HepG2 (cell line): ENCODE measurements around the gene MATK. TPM values are rescaled to one million over a fixed set of nuclear protein-coding genes. Genes with fewer than 3 reads are reported as not detected.

Experiments
- ATAC-seq: fragments of 200-7000 bp; cut with Tn5 transposase; 3 replicates; pipeline ENCODE4 v1.9.1; 2020; ENCODE audit warnings: mild to moderate bottlenecking, moderate library complexity
- BruUV-seq: library from RNA; stranded (reverse); fragments of 400-500 nt; replicated peaks from 2 replicates; lab custom pipeline; 2021; lab: Mats Ljungman, UMichigan
- CTCF ChIA-PET: fragments of 300-600 bp; formaldehyde crosslinking; extraction: SDS; loops from one replicate; lab custom pipeline; 2021; ENCODE audit warnings: low total read pairs, inconsistent platforms, low intra/inter-chr PET ratio; lab: Yijun Ruan, JAX
- POLR2A ChIA-PET: fragments of 350-600 bp; sonication (Branson Sonifier 250); formaldehyde crosslinking; loops from one replicate; lab custom pipeline; 2020; ENCODE audit warnings: antibody characterized with exemption, inconsistent platforms; lab: Yijun Ruan, JAX
- DNase-seq: peaks from one replicate; pipeline ENCODE4 v3.0.0-alpha.2; 2015; ENCODE audit warnings: low spot score
- FAIRE-seq: peaks from 3 replicates; lab custom pipeline; 2011; peaks lifted over from hg19 to GRCh38; lab: Jason Lieb, UNC
- H2AFZ ChIP-seq: one replicate; pipeline ENCODE4 v1.6.1; 2011; ENCODE audit warnings: low read length, inconsistent platforms
- H3K27ac ChIP-seq: fragments of 300-600 bp; 3 replicates; pipeline ENCODE4 v1.8.0; 2011; ENCODE audit warnings: mixed run types, mild to moderate bottlenecking, mixed read lengths, low read length, inconsistent platforms; ENCODE audit not compliant: insufficient read depth; ENCODE audit errors: extremely low read length
- H3K27me3 ChIP-seq, 2 experiments: fragments of 200-600 bp in 1 of 2; 2 replicates in 1 of 2; 3 replicates in 1 of 2; pipeline versions ENCODE4 v1.6.0 to v1.8.0; 2011; ENCODE audit warnings: low read length in 2 of 2, mild to moderate bottlenecking in 2 of 2, moderate library complexity in 2 of 2, inconsistent platforms in 1 of 2; ENCODE audit not compliant: insufficient read depth in 2 of 2, control insufficient read depth in 1 of 2
- H3K36me3 ChIP-seq, 2 experiments: fragments of 200-600 bp in 1 of 2; replicated peaks in 1 of 2; 2 replicates in 1 of 2; 3 replicates in 1 of 2; pipeline versions ENCODE4 v1.5.1 to v1.8.0; 2011; ENCODE audit warnings: low read length in 2 of 2, inconsistent platforms in 1 of 2; ENCODE audit not compliant: insufficient read depth in 2 of 2, control insufficient read depth in 1 of 2
- H3K4me1 ChIP-seq: 2 replicates; pipeline ENCODE4 v1.5.1; 2012; ENCODE audit warnings: low read length, inconsistent platforms; ENCODE audit not compliant: insufficient read depth
- H3K4me2 ChIP-seq: 2 replicates; pipeline ENCODE4 v1.6.0; 2011; ENCODE audit warnings: low read depth, low read length, inconsistent platforms
- H3K4me3 ChIP-seq, 3 experiments: fragments of 200-600 bp in 1 of 3; sonication (generic), shearing (Covaris generic) in 1 of 3; replicated peaks in 1 of 3; 2 replicates each; pipeline ENCODE4 v1.5.1; 2011 to 2016; ENCODE audit warnings: low read length in 3 of 3, inconsistent platforms in 2 of 3, low read depth in 2 of 3, mild to moderate bottlenecking in 2 of 3, control low read depth in 1 of 3, mixed read lengths in 1 of 3; ENCODE audit not compliant: insufficient read depth in 1 of 3
- H3K79me2 ChIP-seq: one replicate; pipeline ENCODE4 v1.6.1; 2011; ENCODE audit warnings: low read length, inconsistent platforms; ENCODE audit not compliant: insufficient read depth
- H3K9ac ChIP-seq: 2 replicates; pipeline ENCODE4 v1.6.0; 2011; ENCODE audit warnings: mild to moderate bottlenecking, low read depth, low read length, inconsistent platforms; ENCODE audit not compliant: insufficient read depth
- H3K9me3 ChIP-seq: 2 replicates; pipeline ENCODE4 v1.5.1; 2012; ENCODE audit warnings: mild to moderate bottlenecking, low read length
- H4K20me1 ChIP-seq: 2 replicates; pipeline ENCODE4 v1.6.0; 2011; ENCODE audit warnings: inconsistent platforms, mild to moderate bottlenecking, low read length, moderate library complexity; ENCODE audit not compliant: insufficient read depth
- ELF4 ChIP-seq: sonication (generic); formaldehyde crosslinking; IDR thresholded peaks from 2 replicates; pipeline ENCODE4 v1.5.0; 2020; ENCODE audit warnings: missing genetic modification reagents, mild to moderate bottlenecking, moderate library complexity, borderline replicate concordance
- EZH2 ChIP-seq: conservative IDR thresholded peaks from 2 replicates; pipeline ENCODE4 v1.6.1; 2012; ENCODE audit warnings: mild to moderate bottlenecking, low read depth, low read length, moderate library complexity
- FOXA3 ChIP-seq: IDR thresholded peaks from 2 replicates; pipeline ENCODE4 v1.6.1; 2016; ENCODE audit warnings: missing genetic modification reagents, missing compliant biosample characterization
- FOXP4 ChIP-seq: sonication (generic); formaldehyde crosslinking; IDR thresholded peaks from 2 replicates; pipeline ENCODE4 v1.4.0; 2020; ENCODE audit warnings: missing genetic modification reagents
- MXI1 ChIP-seq: IDR thresholded peaks from 3 replicates; pipeline ENCODE4 v1.6.1; 2012; ENCODE audit warnings: low read depth, low read length, inconsistent platforms, borderline replicate concordance
- PAF1 ChIP-seq: IDR thresholded peaks from 2 replicates; pipeline ENCODE4 v1.6.1; 2016; ENCODE audit warnings: missing genetic modification reagents, missing compliant biosample characterization
- PHB2 ChIP-seq: fragments of 450-650 bp; IDR thresholded peaks from 2 replicates; pipeline ENCODE4 v1.6.1; 2018; ENCODE audit not compliant: partially characterized antibody
- PTBP1 ChIP-seq: fragments of 200-400 bp; formaldehyde crosslinking; IDR thresholded peaks from 2 replicates; pipeline ENCODE4 v1.6.1; 2018; ENCODE audit warnings: low read length, low read depth; ENCODE audit not compliant: poor library complexity, severe bottlenecking
- THYN1 ChIP-seq: sonication (generic); formaldehyde crosslinking; IDR thresholded peaks from 2 replicates; pipeline ENCODE4 v1.8.1; 2023; ENCODE audit warnings: low read depth, mild to moderate bottlenecking, moderate library complexity, missing genetic modification reagents, borderline replicate concordance
- ZBTB49 ChIP-seq: sonication (generic); formaldehyde crosslinking; IDR thresholded peaks from 2 replicates; pipeline ENCODE4 v1.4.0; 2020; ENCODE audit warnings: missing genetic modification reagents, borderline replicate concordance
- ZBTB7B ChIP-seq: sonication (generic); formaldehyde crosslinking; IDR thresholded peaks from 2 replicates; pipeline ENCODE4 v1.4.0; 2020; ENCODE audit warnings: missing genetic modification reagents
- ZNF660 ChIP-seq: sonication (generic); formaldehyde crosslinking; IDR thresholded peaks from 2 replicates; pipeline ENCODE4 v1.5.1; 2020; ENCODE audit warnings: mild to moderate bottlenecking, low read depth, missing genetic modification reagents, borderline replicate concordance
- WGBS: methylation state at CpG from one replicate; pipeline ENCODE4 v1.1.6; 2017; ENCODE audit warnings: low lambda C conversion rate; 5-methylcytosine and 5-hydroxymethylcytosine counted together
- in situ Hi-C: cut with HindIII; loops from 2 replicates; pipeline ENCODE4 v1.10.0; 2017; ENCODE audit warnings: low pct_unique_long_range_greater_than_20kb; ENCODE audit not compliant: extremely low pct_ligation_motif_present
- intact Hi-C: fragments of 100-400 bp; cut with micrococcal nuclease; formaldehyde crosslinking; loops from one replicate; pipeline ENCODE4 v1.10.0; 2022; ENCODE audit not compliant: unreplicated experiment
- polyA plus RNA-seq, 8 experiments: library from polyadenylated mRNA; depleted of rRNA in 3 of 8; stranded (reverse) in 7 of 8; unstranded in 1 of 8; fragments of >200 nt; fragmentation: Illumina TruSeq in 4 of 8; extraction: Trizol in 4 of 8; gene quantifications; 2 replicates each; pipeline versions ENCODE4 v1.2.1 to v1.2.3, GENCODE V29; 2011 to 2016; ENCODE audit warnings: low read depth in 4 of 8, missing spikeins in 1 of 8, mixed read lengths in 1 of 8; ENCODE audit not compliant: insufficient read depth in 1 of 8
- total RNA-seq, 5 experiments: library from RNA; depleted of rRNA; stranded (reverse); fragments of >200 nt; fragmentation: Illumina TruSeq; extraction: Trizol; gene quantifications; 2 replicates each; pipeline ENCODE4 v1.2.3, GENCODE V29; 2016; ENCODE audit warnings: low read depth in 1 of 5

MATK gene
- total and polyA plus RNA-seq, 2 of the 13 experiments (the other 11 are each of a cell fraction or from before 2014, with no cell fraction given): 0.09 TPM; not detected in 1

GRCh38 chr19:3822683-3823349 is 36.6 kb upstream of the MATK start:
- Histone ChIP-seq H3K36me3 (no peaks in the 10 kb centered on the region), H3K27ac (no peak overlapping the region), H3K4me3 (no peak overlapping the region), H4K20me1 (no peaks in the 10 kb centered on the region), H3K9me3 (no peaks in the 10 kb centered on the region), H3K4me1 (no peaks in the 10 kb centered on the region), H3K27me3 (peaks cover 12 to 59% of the 10 kb centered on the region in 2 experiments), H3K4me2 (no peak overlapping the region), H2AFZ (no peak overlapping the region)
- ChIA-PET CTCF (no interaction called here), POLR2A (no interaction called here)
- intact Hi-C loops (no loop called here), in situ Hi-C loops (no loop called here)
- no TSS peak for BruUV-seq
- DNase-seq (no peak), ATAC-seq (no peak), FAIRE-seq (no peak)
- TF ChIP-seq PTBP1: no peak
- TF ChIP-seq ZNF660: no peak
- TF ChIP-seq EZH2: no peak
- TF ChIP-seq THYN1 (CRISPR knock-in tag): no peak
- no peak for TF ChIP-seq ZBTB49 (CRISPR knock-in tag)
- no peak for TF ChIP-seq PHB2
- no peak for TF ChIP-seq ZBTB7B
- TF ChIP-seq PAF1: no peak
- no peak for TF ChIP-seq MXI1
- TF ChIP-seq ELF4: no peak
- no peak for TF ChIP-seq FOXA3
- no peak for TF ChIP-seq FOXP4 (CRISPR knock-in tag)
- TF ChIP-seq, all 625 proteins: peak for 0
- 46% methylated on average over 3 of the region's 26 CpGs for WGBS
- no peak overlapping the region for H3K9ac ChIP-seq
- H3K79me2 ChIP-seq: no peaks in the 10 kb centered on the region
